ENCODE data around the gene ARHGEF28. TPM values are rescaled to one million over a fixed set of nuclear protein-coding genes. Genes with fewer than 3 reads are reported as not detected.

The ARHGEF28 gene, protein sequence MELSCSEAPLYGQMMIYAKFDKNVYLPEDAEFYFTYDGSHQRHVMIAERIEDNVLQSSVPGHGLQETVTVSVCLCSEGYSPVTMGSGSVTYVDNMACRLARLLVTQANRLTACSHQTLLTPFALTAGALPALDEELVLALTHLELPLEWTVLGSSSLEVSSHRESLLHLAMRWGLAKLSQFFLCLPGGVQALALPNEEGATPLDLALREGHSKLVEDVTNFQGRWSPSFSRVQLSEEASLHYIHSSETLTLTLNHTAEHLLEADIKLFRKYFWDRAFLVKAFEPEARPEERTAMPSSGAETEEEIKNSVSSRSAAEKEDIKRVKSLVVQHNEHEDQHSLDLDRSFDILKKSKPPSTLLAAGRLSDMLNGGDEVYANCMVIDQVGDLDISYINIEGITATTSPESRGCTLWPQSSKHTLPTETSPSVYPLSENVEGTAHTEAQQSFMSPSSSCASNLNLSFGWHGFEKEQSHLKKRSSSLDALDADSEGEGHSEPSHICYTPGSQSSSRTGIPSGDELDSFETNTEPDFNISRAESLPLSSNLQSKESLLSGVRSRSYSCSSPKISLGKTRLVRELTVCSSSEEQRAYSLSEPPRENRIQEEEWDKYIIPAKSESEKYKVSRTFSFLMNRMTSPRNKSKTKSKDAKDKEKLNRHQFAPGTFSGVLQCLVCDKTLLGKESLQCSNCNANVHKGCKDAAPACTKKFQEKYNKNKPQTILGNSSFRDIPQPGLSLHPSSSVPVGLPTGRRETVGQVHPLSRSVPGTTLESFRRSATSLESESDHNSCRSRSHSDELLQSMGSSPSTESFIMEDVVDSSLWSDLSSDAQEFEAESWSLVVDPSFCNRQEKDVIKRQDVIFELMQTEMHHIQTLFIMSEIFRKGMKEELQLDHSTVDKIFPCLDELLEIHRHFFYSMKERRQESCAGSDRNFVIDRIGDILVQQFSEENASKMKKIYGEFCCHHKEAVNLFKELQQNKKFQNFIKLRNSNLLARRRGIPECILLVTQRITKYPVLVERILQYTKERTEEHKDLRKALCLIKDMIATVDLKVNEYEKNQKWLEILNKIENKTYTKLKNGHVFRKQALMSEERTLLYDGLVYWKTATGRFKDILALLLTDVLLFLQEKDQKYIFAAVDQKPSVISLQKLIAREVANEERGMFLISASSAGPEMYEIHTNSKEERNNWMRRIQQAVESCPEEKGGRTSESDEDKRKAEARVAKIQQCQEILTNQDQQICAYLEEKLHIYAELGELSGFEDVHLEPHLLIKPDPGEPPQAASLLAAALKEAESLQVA (N-terminal part only)
- total RNA-seq: 10 to 100 TPM; 12.7 to 31.2 (median 19.2) TPM

DNA sequence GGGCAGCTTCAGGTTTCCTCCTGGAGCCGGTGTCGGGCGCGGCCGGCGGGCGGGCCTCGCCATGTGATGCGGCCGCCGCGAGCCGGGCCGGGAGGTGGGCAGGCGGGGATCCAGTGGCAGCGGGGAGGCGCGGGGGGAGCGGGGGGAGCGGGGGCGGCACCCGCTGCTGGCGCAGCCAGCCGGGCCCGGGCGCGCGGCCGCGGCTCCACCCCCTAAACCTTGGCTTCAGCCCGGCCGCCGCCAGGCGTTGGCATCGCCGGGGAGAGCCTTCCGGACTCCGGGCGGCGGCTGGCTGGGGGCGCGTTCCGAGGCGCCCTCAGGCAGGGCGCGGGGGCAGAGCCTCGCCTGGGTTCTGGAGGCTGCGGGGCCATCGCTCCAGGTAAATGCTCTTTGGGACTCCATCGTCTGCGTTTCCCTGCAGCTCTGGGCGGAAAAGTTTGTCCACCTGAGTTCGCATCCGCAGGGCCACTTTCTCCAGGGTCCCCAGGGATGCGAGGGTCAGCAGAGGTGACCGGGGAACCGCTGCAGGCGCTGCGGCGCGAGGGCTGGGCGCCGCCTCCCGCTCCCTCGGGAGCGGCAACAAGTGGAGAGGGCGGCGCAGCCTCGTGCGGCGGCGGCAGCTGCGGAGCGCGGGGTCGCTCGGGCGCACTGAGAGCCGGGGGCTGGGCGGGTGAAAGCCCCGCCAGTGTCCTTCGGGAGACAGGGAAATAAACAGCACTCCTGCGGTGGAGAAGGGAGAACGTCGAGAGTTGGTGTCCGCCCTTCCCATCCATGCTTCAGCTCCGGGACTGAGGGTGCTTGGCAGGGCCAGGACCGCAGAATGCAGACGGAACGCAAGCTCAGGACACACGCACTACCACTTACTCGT lies at the start of gene ARHGEF28:
TSS of gene ARHGEF28 (plus strand) at position 253 of the 868 bp plus-strand sequence. CDS start 58,656 bp downstream, outside the sequence.
- no peak for DNase-seq (ENCODE audit: extremely low spot score)
- no peaks in the 10 kb centered on the region for H3K36me3 ChIP-seq
- peak within 1 kb of the TSS; percentile 76 to 85 (median 80) for H3K4me3 ChIP-seq
- no peaks in the 10 kb centered on the region for H3K9me3 ChIP-seq
- H3K27me3 ChIP-seq: no peaks in the 10 kb centered on the region
- intact Hi-C loops (cut with DNase I): loop anchor here (5.0 to 10.0 kb wide), 2 partner anchors 34 to 129 kb away; no protein-coding TSS in a partner anchor
- peak within 1 kb of the TSS; percentile 83 to 90 (median 86) for H3K27ac ChIP-seq (replicated peaks in 1 of 4)
- H3K4me1 ChIP-seq: peaks cover 7 to 27% (median 25%) of the 10 kb centered on the region in 4 donors
- TF ChIP-seq EP300 (IDR thresholded peaks at IDR 0.05) (no peak), POLR2AphosphoS5 (IDR thresholded peaks at IDR 0.05) (peak; percentile 21 to 72)
- WGBS: 2% methylated on average over 30 of the region's 92 CpGs

DNA sequence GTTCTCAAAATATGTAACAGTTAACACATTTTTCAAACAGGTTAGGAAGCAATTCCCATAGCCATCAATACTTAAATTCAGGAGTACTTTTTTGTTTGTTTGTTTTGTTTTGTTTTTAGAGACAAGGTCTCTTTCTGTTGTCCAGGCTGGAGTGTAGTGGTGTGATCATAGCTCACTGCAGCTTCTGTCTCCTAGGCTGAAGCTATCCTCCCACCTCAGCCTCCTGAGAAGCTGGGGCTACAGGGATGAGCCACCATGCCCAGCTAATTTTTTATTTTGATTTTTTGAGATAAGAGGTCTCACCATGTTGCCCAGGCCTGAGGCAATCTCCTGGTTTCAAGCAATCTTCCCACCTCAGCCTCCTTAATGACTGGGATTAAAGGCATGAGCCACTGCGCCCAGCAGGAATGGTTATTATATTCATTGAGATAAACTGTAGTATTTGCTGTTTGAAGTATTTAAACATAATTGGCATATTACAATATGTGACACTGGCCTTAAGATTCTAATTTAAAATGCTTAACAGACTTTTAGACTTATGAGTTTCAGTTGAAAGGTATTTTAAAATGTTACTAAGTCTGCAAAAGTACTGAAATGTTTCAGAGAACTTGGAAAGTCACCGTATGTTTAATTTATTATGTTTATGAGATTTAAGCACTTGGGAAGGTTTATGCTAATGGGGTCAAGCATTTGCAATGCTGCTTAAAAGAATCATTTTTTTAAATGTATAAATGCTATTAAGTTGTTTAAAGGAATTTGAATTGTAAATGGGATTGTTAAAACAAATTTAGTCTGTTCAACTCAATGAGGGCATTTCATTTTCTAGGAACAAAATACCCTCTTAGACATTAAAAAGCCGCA lies 43.5 kb upstream of the ARHGEF28 start:
- intact Hi-C loops (cut with DNase I): no loop called here
- TF ChIP-seq, protein P1, sequence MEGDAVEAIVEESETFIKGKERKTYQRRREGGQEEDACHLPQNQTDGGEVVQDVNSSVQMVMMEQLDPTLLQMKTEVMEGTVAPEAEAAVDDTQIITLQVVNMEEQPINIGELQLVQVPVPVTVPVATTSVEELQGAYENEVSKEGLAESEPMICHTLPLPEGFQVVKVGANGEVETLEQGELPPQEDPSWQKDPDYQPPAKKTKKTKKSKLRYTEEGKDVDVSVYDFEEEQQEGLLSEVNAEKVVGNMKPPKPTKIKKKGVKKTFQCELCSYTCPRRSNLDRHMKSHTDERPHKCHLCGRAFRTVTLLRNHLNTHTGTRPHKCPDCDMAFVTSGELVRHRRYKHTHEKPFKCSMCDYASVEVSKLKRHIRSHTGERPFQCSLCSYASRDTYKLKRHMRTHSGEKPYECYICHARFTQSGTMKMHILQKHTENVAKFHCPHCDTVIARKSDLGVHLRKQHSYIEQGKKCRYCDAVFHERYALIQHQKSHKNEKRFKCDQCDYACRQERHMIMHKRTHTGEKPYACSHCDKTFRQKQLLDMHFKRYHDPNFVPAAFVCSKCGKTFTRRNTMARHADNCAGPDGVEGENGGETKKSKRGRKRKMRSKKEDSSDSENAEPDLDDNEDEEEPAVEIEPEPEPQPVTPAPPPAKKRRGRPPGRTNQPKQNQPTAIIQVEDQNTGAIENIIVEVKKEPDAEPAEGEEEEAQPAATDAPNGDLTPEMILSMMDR (IDR thresholded peaks at IDR 0.05): no peak
- TF ChIP-seq EP300 (IDR thresholded peaks at IDR 0.05): no peak
- no peak for TF ChIP-seq POLR2A (IDR thresholded peaks at IDR 0.05; ENCODE audit: low read depth)
- no peak for TF ChIP-seq POLR2AphosphoS5 (IDR thresholded peaks at IDR 0.05)
- Histone ChIP-seq H3K4me3 (no peak overlapping the region), H3K36me3 (peaks cover 35 to 49% (median 41%) of the 10 kb centered on the region in 4 donors), H3K27me3 (no peaks in the 10 kb centered on the region), H3K4me1 (no peaks in the 10 kb centered on the region), H3K9me3 (no peaks in the 10 kb centered on the region), H3K27ac (replicated peaks in 1 of 4) (no peak overlapping the region)
- 60% methylated on average over 3 of the region's 3 CpGs for WGBS
- DNase-seq (ENCODE audit: extremely low spot score): no peak

DNA sequence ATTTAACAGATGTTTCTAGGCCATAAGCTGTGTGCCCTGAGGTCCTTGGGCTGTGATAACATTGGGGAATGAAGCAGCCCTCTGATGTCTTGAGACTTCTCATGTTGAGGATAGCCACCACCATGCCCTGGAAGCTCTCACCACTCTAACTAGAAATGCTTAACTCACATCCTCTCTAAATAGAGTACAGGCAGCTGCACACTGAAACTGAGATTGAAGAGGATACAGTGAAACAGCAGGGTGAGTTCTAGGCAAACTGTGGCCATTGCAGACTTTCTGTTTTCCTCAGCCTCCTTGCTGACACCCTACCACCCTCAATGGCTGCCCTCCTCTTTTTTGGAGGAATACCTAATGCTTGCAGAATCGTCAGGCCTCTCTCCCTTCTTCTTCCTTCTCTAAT lies 38.1 kb upstream of the ARHGEF28 start:
- no peaks in the 10 kb centered on the region for H3K9me3 ChIP-seq
- peaks cover 0 to 7% (median 6%) of the 10 kb centered on the region in 4 donors for H3K4me1 ChIP-seq
- DNase-seq (ENCODE audit: extremely low spot score): no peak
- no peak overlapping the region for H3K27ac ChIP-seq (replicated peaks in 1 of 4)
- no peak overlapping the region for H3K4me3 ChIP-seq
- intact Hi-C loops (cut with DNase I): no loop called here
- no peaks in the 10 kb centered on the region for H3K27me3 ChIP-seq
- no peak for TF ChIP-seq POLR2A (IDR thresholded peaks at IDR 0.05; ENCODE audit: low read depth)
- no peak for TF ChIP-seq POLR2AphosphoS5 (IDR thresholded peaks at IDR 0.05)
- 50% methylated on average over 1 of the region's 1 CpG for WGBS
- peaks cover 0 to under 1% (median 0%) of the 10 kb centered on the region in 4 donors for H3K36me3 ChIP-seq

DNA sequence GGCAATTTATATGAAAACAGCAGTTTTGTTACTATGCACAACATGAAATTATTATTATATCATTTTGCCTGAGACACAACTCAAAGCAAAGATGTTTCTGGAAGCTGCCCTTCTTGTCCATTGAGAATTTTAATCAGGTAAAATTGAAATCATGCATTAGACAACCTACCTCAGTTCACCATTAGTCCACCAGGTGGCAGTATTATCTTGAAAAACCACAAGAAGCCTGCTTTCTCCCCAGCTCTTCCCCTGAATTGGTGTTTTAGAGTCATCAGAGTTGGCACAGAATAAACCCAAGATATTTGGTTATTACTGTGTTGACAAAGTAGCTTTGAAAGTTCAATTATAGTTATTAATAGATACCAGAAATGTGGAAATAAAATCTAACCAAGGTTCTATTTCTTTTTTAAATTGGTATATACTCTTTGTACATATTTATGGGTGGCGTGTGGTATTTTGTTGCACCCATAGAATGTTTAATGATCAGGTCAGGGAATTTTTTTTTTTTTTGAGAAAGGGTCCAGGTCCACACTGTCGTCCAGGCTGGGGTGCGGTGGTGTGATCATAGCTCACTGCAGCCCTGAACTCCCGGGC lies 34.8 kb upstream of the ARHGEF28 start:
- H3K4me3 ChIP-seq: no peak overlapping the region
- no peaks in the 10 kb centered on the region for H3K9me3 ChIP-seq
- H3K36me3 ChIP-seq: no peaks in the 10 kb centered on the region
- DNase-seq (ENCODE audit: extremely low spot score): no peak
- intact Hi-C loops (cut with DNase I): loop anchor here (1.0 to 5.0 kb wide), 2 partner anchors 36 to 202 kb away; partner anchors contain the start of gene ARHGEF28
- 62% methylated on average over 4 of the region's 4 CpGs for WGBS
- TF ChIP-seq EP300 (IDR thresholded peaks at IDR 0.05) (no peak), POLR2A (IDR thresholded peaks at IDR 0.05; ENCODE audit: low read depth) (no peak), POLR2AphosphoS5 (IDR thresholded peaks at IDR 0.05) (no peak)
- TF ChIP-seq, protein P1 (IDR thresholded peaks at IDR 0.05): peak; percentile 84 to 94 (median 91)
- H3K4me1 ChIP-seq: peaks cover 0 to 7% (median 6%) of the 10 kb centered on the region in 4 donors
- H3K27ac ChIP-seq (replicated peaks in 1 of 4): no peak overlapping the region
- H3K27me3 ChIP-seq: no peaks in the 10 kb centered on the region
